Sigmoid colon (tissue), 7 donors: ENCODE data around the gene IL17RD. TPM values are rescaled to one million over a fixed set of nuclear protein-coding genes. Genes with fewer than 3 reads are reported as not detected.

Experiments
- DNase-seq: peaks from one replicate; pipeline ENCODE4 v3.0.0-alpha.2; 2019
- H3K27ac ChIP-seq, 4 donors: fragments of 200-600 bp; sonication (generic); one replicate each; pipeline ENCODE4 v1.5.1; 2016 to 2019; ENCODE audit warnings: mild to moderate bottlenecking in 1 of 4
- H3K27me3 ChIP-seq, 3 donors: fragments of 200-600 bp; sonication (generic); one replicate each; pipeline ENCODE4 v1.5.1; 2019; ENCODE audit warnings: mild to moderate bottlenecking in 1 of 3
- H3K36me3 ChIP-seq, 4 donors: fragments of 200-600 bp; sonication (generic); one replicate each; pipeline ENCODE4 v1.5.1; 2016 to 2019
- H3K4me1 ChIP-seq, 4 donors: fragments of 200-600 bp; sonication (generic); one replicate each; pipeline ENCODE4 v1.5.1; 2017 to 2019
- H3K4me3 ChIP-seq, 4 donors: fragments of 200-600 bp; sonication (generic); one replicate each; pipeline ENCODE4 v1.5.1; 2017 to 2019; ENCODE audit warnings: mild to moderate bottlenecking in 2 of 4, moderate library complexity in 1 of 4
- H3K9me3 ChIP-seq, 4 donors: fragments of 200-600 bp in 3 of 4; sonication (generic) in 3 of 4; one replicate each; pipeline versions ENCODE4 v1.5.1 to v1.6.1; 2013 to 2019
- CTCF ChIP-seq, 4 experiments: fragments of 450-650 bp in 3 of 4; fragments of 200-600 bp in 1 of 4; IDR thresholded peaks; one replicate each; pipeline ENCODE4 v1.5.1; 2016 to 2019; ENCODE audit warnings: antibody characterized with exemption in 4 of 4, mild to moderate bottlenecking in 3 of 4, moderate library complexity in 2 of 4
- EP300 ChIP-seq, 4 donors: sonication (generic); formaldehyde crosslinking; IDR thresholded peaks; one replicate each; pipeline ENCODE4 v1.6.1; 2017; ENCODE audit warnings: antibody characterized with exemption in 4 of 4
- POLR2A ChIP-seq, 2 donors: fragments of 450-650 bp; IDR thresholded peaks; one replicate each; pipeline ENCODE4 v1.6.1; 2016; ENCODE audit warnings: antibody characterized with exemption in 2 of 2, mild to moderate bottlenecking in 2 of 2, moderate library complexity in 2 of 2
- POLR2AphosphoS5 ChIP-seq, 4 donors: sonication (generic); formaldehyde crosslinking; IDR thresholded peaks; one replicate each; pipeline ENCODE4 v1.6.1; 2017; ENCODE audit warnings: antibody characterized with exemption in 4 of 4
- WGBS, 2 donors: extraction: QIAGEN DNeasy Blood & Tissue Kit; methylation state at CpG; one replicate each; pipeline ENCODE4 v1.1.7; 2013; 5-methylcytosine and 5-hydroxymethylcytosine counted together
- intact Hi-C: fragments of 100-400 bp; cut with DNase I; formaldehyde crosslinking; loops from one replicate; pipeline ENCODE4 v1.15.1; 2023
- polyA plus RNA-seq, 3 donors: library from polyadenylated mRNA; stranded (reverse); fragments of 200-250 nt; gene quantifications; one replicate each; pipeline ENCODE4 v1.2.3, GENCODE V29; 2013
- total RNA-seq, 4 donors: library from RNA; depleted of rRNA; stranded (reverse); fragments of >200 nt; gene quantifications; one replicate each; pipeline ENCODE4 v1.1.0, GENCODE V29; 2016
- donor health status: healthy with polysubstance abuse.
- donor health status: Bipolar disorder and iron deficiency.
- donor health status: healthy.

IL17RD gene
- total and polyA plus RNA-seq, 7 donors = under 0.01 to 46.8 (median 16.8) TPM

GRCh38 chr3:57078635-57079473 lies 86.3 kb downstream of the IL17RD start:
- peak; percentile 77 for DNase-seq
- WGBS, 2 donors = 0% methylated on average over 91 of the region's 91 CpGs
- H3K27me3 ChIP-seq = no peaks in the 10 kb centered on the region
- TF ChIP-seq CTCF (IDR thresholded peaks at IDR 0.05) (no peak), POLR2AphosphoS5 (IDR thresholded peaks at IDR 0.05) (peak; percentile 10 to 77 (median 65))
- intact Hi-C loops = loop anchor here (2.0 kb wide), 2 partner anchors 70 to 84 kb away; no protein-coding TSS in a partner anchor
- H3K4me1 ChIP-seq = peaks cover 0 to 23% (median 14%) of the 10 kb centered on the region in 4 donors
- H3K4me3 ChIP-seq = peak overlapping the region; percentile 65 to 99 (median 88)
- peak overlapping the region; percentile 74 to 93 (median 83) for H3K27ac ChIP-seq
- H3K9me3 ChIP-seq = no peaks in the 10 kb centered on the region
- no peaks in the 10 kb centered on the region for H3K36me3 ChIP-seq

GRCh38 chr3:57078344-57078634 lies 86.9 kb downstream of the IL17RD start:
- intact Hi-C loops = loop anchor here (2.0 kb wide), 2 partner anchors 69 to 83 kb away; no protein-coding TSS in a partner anchor
- Histone ChIP-seq H3K4me1 (peaks cover 0 to 23% (median 14%) of the 10 kb centered on the region in 4 donors), H3K27me3 (no peaks in the 10 kb centered on the region), H3K4me3 (peak overlapping the region; percentile 65 to 99 (median 88)), H3K27ac (peak overlapping the region; percentile 74 to 93 (median 83)), H3K9me3 (no peaks in the 10 kb centered on the region), H3K36me3 (no peaks in the 10 kb centered on the region)
- 1% methylated on average over 15 of the region's 15 CpGs for WGBS, 2 donors
- peak; percentile 88 for DNase-seq
- TF ChIP-seq EP300 (IDR thresholded peaks at IDR 0.05) (no peak), POLR2AphosphoS5 (IDR thresholded peaks at IDR 0.05) (peak in 3 of 4 donors; percentile 47 to 65 (median 51)), POLR2A (IDR thresholded peaks at IDR 0.05) (no peak), CTCF (IDR thresholded peaks at IDR 0.05) (no peak)

DNA sequence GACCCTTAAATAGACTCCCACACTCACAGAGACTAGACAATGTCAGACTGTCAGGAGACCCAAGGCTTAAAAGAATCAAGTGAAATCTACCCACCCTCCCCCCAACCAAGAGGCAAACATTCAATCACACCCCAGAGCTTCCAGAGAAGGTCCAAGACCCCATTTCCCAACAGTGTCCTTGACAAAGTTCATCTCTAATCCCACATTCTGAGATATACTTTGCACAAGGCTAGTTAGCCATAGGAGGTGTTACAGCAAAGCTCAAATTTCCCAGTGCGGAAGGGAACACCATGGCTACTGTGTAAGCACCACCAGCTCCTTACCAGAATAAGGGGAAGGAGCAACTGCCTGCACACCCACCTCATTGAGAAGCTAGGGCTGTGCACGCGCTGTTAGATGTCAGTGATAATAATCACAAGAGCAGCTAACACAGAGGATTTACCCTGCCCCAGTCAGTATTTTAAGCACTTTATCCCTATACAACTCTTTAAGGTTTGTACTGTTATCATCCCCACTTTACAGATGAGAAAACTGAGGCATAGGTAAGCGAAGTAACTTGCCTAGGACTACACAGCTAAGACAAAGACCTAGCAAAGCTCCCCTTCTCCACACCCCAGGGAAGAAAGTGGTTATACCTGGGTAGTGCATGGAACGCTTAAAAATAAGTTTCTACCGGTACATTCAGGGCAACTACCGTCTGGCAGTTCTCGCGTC lies 87.4 kb downstream of the IL17RD start:
- H3K27me3 ChIP-seq = no peaks in the 10 kb centered on the region
- H3K36me3 ChIP-seq = no peaks in the 10 kb centered on the region
- TF ChIP-seq POLR2AphosphoS5 (IDR thresholded peaks at IDR 0.05) (no peak), POLR2A (IDR thresholded peaks at IDR 0.05) (no peak), EP300 (IDR thresholded peaks at IDR 0.05) (no peak), CTCF (IDR thresholded peaks at IDR 0.05) (no peak)
- DNase-seq = no peak
- WGBS, 2 donors = 41 to 42% methylated on average over 9 of the region's 9 CpGs
- no peaks in the 10 kb centered on the region for H3K9me3 ChIP-seq
- intact Hi-C loops = loop anchor here (2.0 kb wide), 2 partner anchors 69 to 83 kb away; no protein-coding TSS in a partner anchor
- peaks cover 0 to 23% (median 14%) of the 10 kb centered on the region in 4 donors for H3K4me1 ChIP-seq
- peak overlapping the region; percentile 74 to 93 (median 83) for H3K27ac ChIP-seq
- peak overlapping the region; percentile 65 to 99 (median 88) for H3K4me3 ChIP-seq

DNA sequence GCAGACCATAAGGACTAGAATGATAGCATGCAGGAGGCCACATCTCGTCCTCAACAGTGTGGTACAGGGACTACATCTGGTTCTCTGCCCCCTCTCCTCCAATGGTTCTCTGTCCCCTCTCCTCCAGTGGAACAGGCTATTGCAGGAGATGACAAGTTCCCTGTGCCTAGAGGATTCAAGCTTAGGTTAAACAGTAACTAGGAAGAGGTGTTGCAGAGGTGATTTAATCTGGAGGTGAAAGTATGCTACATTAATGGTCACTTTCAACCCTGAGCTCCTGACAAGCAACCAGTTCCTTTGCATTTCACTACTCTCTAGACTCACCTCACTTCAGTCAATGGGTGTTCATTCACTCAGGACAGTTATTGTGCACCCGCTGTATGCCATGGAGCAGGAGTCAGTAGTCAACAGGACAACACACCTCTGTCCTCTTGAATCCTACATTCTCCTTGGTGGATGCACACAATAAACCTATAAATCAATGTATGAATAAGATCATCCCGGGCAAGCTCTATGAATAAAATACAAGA lies 88.7 kb downstream of the IL17RD start:
- DNase-seq = no peak
- TF ChIP-seq POLR2AphosphoS5 (IDR thresholded peaks at IDR 0.05) (no peak), EP300 (IDR thresholded peaks at IDR 0.05) (no peak), CTCF (IDR thresholded peaks at IDR 0.05) (no peak), POLR2A (IDR thresholded peaks at IDR 0.05) (no peak)
- H3K27ac ChIP-seq = no peak overlapping the region
- intact Hi-C loops = no loop called here
- H3K27me3 ChIP-seq = no peaks in the 10 kb centered on the region
- no peak overlapping the region for H3K4me3 ChIP-seq
- 83 to 94% methylated on average over 3 of the region's 3 CpGs for WGBS, 2 donors
- peaks cover 0 to 23% (median 14%) of the 10 kb centered on the region in 4 donors for H3K4me1 ChIP-seq
- no peaks in the 10 kb centered on the region for H3K36me3 ChIP-seq
- H3K9me3 ChIP-seq = no peaks in the 10 kb centered on the region
